Upper lobe of left lung (tissue), 6 donors: ENCODE data around the gene IQCB1. TPM values are rescaled to one million over a fixed set of nuclear protein-coding genes. Genes with fewer than 3 reads are reported as not detected.
A peak's percentile ranks its signal among the peaks of the same experiment; 100 is the strongest.
"Not testable (repeated sequence)": the region's sequence is repeated elsewhere in the genome, so short reads cannot be mapped to it uniquely, and the experiment has no call there.

Source experiments
- ATAC-seq, 2 donors: fragments of 200-7000 bp; cut with Tn5 transposase; one replicate each; pipeline ENCODE4 v1.9.1; 2022; ENCODE audit warnings: mild to moderate bottlenecking in 2 of 2, moderate library complexity in 2 of 2; ENCODE audit not compliant: low FRiP score in 2 of 2
- DNase-seq, 2 donors: peaks; one replicate each; pipeline ENCODE4 v3.0.0-alpha.2; 2019 to 2020
- H3K27ac ChIP-seq, 4 donors: fragments of 200-600 bp; sonication (generic); one replicate each; pipeline ENCODE4 v1.5.1; 2016 to 2019
- H3K27me3 ChIP-seq, 4 donors: fragments of 200-600 bp; sonication (generic); one replicate each; pipeline ENCODE4 v1.5.1; 2017 to 2019
- H3K36me3 ChIP-seq, 4 donors: fragments of 200-600 bp; sonication (generic); one replicate each; pipeline ENCODE4 v1.5.1; 2016 to 2019
- H3K4me1 ChIP-seq, 4 donors: fragments of 200-600 bp; sonication (generic); one replicate each; pipeline ENCODE4 v1.5.1; 2018 to 2019
- H3K4me3 ChIP-seq, 4 donors: fragments of 200-600 bp; sonication (generic); one replicate each; pipeline ENCODE4 v1.5.1; 2017 to 2019; ENCODE audit warnings: mild to moderate bottlenecking in 2 of 4, moderate library complexity in 1 of 4
- H3K9me3 ChIP-seq, 4 donors: fragments of 200-600 bp; sonication (generic); one replicate each; pipeline ENCODE4 v1.5.1; 2018 to 2019
- EP300 ChIP-seq, 4 donors: sonication (generic); formaldehyde crosslinking; IDR thresholded peaks; one replicate each; pipeline ENCODE4 v1.5.1; 2017; ENCODE audit warnings: antibody characterized with exemption in 4 of 4, control low read depth in 2 of 4
- POLR2A ChIP-seq, 4 donors: fragments of 450-650 bp; IDR thresholded peaks; one replicate each; pipeline ENCODE4 v1.5.1; 2016 to 2017; ENCODE audit warnings: antibody characterized with exemption in 4 of 4, mild to moderate bottlenecking in 2 of 4
- POLR2AphosphoS5 ChIP-seq, 2 donors: sonication (generic); formaldehyde crosslinking; IDR thresholded peaks; one replicate each; pipeline ENCODE4 v1.5.1; 2017; ENCODE audit warnings: antibody characterized with exemption in 2 of 2
- WGBS, 2 donors: methylation state at CpG; one replicate each; pipeline ENCODE4 v1.1.5; 2017 to 2018; 5-methylcytosine and 5-hydroxymethylcytosine counted together
- total RNA-seq, 6 donors: library from RNA; depleted of rRNA in 4 of 6; stranded (reverse); fragments of >200 nt in 4 of 6; gene quantifications; one replicate each; pipeline versions ENCODE4 v1.1.0 to v1.2.1, GENCODE V29; 2016 to 2021
- TF ChIP-seq, protein P1 (sequence below), 6 experiments: fragments of 450-650 bp in 4 of 6; fragments of 200-600 bp in 2 of 6; sonication (generic) in 2 of 6; IDR thresholded peaks; one replicate each; pipeline ENCODE4 v1.5.1; 2016 to 2019; ENCODE audit warnings: antibody characterized with exemption in 6 of 6
- donor health status: DM: no; HTN: no; CAD: no; lungs with moderate emphysema.
- donor health status: DM: no; HTN: yes; CAD: no; lungs with severe emphysema.

The IQCB1 gene
- total RNA-seq, 6 donors from 2014 or later: 11.4 to 43.1 (median 19.8) TPM

GRCh38 chr3:121794264-121794983 lies 40.4 kb downstream of the IQCB1 start:
- Histone ChIP-seq H3K9me3 (no peaks in the 10 kb centered on the region), H3K36me3 (peaks cover 0 to 33% (median 4%) of the 10 kb centered on the region in 4 donors), H3K27ac (no peak overlapping the region), H3K27me3 (no peaks in the 10 kb centered on the region), H3K4me3 (no peak overlapping the region), H3K4me1 (no peaks in the 10 kb centered on the region)
- DNase-seq (no peak), ATAC-seq (no peak)
- WGBS, 2 donors: 97 to 98% methylated on average over 2 of the region's 2 CpGs
- TF ChIP-seq, protein P1, sequence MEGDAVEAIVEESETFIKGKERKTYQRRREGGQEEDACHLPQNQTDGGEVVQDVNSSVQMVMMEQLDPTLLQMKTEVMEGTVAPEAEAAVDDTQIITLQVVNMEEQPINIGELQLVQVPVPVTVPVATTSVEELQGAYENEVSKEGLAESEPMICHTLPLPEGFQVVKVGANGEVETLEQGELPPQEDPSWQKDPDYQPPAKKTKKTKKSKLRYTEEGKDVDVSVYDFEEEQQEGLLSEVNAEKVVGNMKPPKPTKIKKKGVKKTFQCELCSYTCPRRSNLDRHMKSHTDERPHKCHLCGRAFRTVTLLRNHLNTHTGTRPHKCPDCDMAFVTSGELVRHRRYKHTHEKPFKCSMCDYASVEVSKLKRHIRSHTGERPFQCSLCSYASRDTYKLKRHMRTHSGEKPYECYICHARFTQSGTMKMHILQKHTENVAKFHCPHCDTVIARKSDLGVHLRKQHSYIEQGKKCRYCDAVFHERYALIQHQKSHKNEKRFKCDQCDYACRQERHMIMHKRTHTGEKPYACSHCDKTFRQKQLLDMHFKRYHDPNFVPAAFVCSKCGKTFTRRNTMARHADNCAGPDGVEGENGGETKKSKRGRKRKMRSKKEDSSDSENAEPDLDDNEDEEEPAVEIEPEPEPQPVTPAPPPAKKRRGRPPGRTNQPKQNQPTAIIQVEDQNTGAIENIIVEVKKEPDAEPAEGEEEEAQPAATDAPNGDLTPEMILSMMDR (IDR thresholded peaks at IDR 0.05): no peak
- TF ChIP-seq POLR2AphosphoS5 (IDR thresholded peaks at IDR 0.05): no peak
- TF ChIP-seq POLR2A (IDR thresholded peaks at IDR 0.05): no peak
- TF ChIP-seq EP300 (IDR thresholded peaks at IDR 0.05): no peak

DNA sequence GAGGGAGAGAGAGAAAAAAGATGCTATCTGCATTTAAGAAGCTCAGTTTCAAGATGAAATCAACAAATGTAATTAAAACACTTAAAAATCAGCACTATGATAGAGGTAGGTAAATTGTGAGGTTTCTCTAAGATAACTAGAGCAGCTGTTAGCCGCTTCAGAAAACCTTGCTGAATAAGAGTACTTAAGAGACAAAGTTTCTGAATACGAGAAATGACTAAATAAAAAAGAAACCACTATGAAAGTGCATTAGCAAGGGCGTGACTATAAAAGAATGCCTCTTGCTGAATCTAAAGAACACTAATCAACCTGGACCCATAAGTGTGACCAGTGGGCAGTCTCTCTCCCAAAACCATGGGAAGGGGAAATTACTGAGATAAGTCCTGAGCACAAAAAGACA lies 41.8 kb downstream of the IQCB1 start:
- ATAC-seq: no peak
- Histone ChIP-seq H3K27ac (no peak overlapping the region), H3K36me3 (peaks cover under 1 to 46% (median 12%) of the 10 kb centered on the region in 4 donors), H3K9me3 (no peaks in the 10 kb centered on the region), H3K4me3 (no peak overlapping the region), H3K4me1 (no peaks in the 10 kb centered on the region), H3K27me3 (no peaks in the 10 kb centered on the region)
- no peak for DNase-seq
- WGBS, 2 donors: 91 to 94% methylated on average over 3 of the region's 3 CpGs
- TF ChIP-seq EP300 (IDR thresholded peaks at IDR 0.05): no peak
- no peak for TF ChIP-seq POLR2A (IDR thresholded peaks at IDR 0.05)
- TF ChIP-seq, protein P1 (IDR thresholded peaks at IDR 0.05): no peak
- no peak for TF ChIP-seq POLR2AphosphoS5 (IDR thresholded peaks at IDR 0.05)

DNA sequence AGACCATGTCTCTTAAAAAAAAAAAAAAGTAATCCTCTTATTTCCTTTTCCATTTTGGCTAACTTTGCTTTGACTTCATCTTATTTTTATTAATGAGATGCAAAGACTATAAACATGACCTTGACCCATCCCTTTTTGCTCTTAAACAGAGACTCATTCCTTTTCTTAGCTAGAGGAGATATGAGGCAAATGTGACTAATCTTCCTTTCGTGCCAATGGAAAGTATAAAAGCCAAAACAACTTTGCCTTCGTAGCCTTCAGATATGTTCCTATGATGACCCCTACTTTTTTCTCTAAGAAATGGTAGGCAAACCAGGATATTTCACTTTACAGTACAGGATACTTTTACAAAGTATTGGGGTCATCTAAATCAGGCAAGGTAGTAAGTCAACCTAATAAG lies 48.4 kb downstream of the IQCB1 start:
- no peaks in the 10 kb centered on the region for H3K4me1 ChIP-seq
- DNase-seq (no peak), ATAC-seq (no peak)
- H3K4me3 ChIP-seq: no peak overlapping the region
- no peak overlapping the region for H3K27ac ChIP-seq
- peaks cover 13 to 61% (median 19%) of the 10 kb centered on the region in 4 donors for H3K36me3 ChIP-seq
- no peaks in the 10 kb centered on the region for H3K27me3 ChIP-seq
- H3K9me3 ChIP-seq: no peaks in the 10 kb centered on the region
- 77 to 80% methylated on average over 2 of the region's 2 CpGs for WGBS, 2 donors
- TF ChIP-seq POLR2AphosphoS5 (IDR thresholded peaks at IDR 0.05): no peak
- TF ChIP-seq, protein P1 (IDR thresholded peaks at IDR 0.05): no peak
- no peak for TF ChIP-seq EP300 (IDR thresholded peaks at IDR 0.05)
- no peak for TF ChIP-seq POLR2A (IDR thresholded peaks at IDR 0.05)

DNA sequence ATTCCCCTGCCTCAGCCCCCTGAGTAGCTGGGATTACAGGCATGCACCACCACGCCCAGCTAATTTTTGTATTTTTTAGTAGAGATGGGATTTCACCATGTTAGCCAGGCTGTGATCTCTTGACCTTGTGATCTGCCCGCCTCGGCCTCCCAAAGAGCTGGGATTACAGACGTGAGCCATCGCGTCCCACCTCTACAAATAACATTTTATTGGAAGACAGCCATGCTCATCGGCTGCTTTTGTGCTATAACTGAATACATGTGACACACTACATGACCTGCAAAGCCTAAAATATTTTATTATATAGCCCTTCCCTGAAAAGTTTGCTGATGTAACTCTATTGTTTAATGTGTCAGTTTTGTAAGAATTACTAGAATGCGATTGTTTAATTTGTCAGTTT lies 52.1 kb downstream of the IQCB1 start:
- peaks cover 5 to 68% (median 26%) of the 10 kb centered on the region in 4 donors for H3K36me3 ChIP-seq
- H3K4me3 ChIP-seq, H3K27ac ChIP-seq, H3K4me1 ChIP-seq, H3K27me3 ChIP-seq, H3K9me3 ChIP-seq, ATAC-seq, DNase-seq: not testable (repeated sequence)
- 74 to 77% methylated on average over 8 of the region's 8 CpGs for WGBS, 2 donors
- peak in 1 of 2 donors; percentile 14 for TF ChIP-seq POLR2AphosphoS5 (IDR thresholded peaks at IDR 0.05)

GRCh38 chr3:121781611-121782010 lies 53.2 kb downstream of the IQCB1 start:
- Histone ChIP-seq H3K4me1 (no peaks in the 10 kb centered on the region), H3K27ac (no peak overlapping the region), H3K9me3 (no peaks in the 10 kb centered on the region), H3K4me3 (no peak overlapping the region), H3K36me3 (peaks cover 5 to 67% (median 25%) of the 10 kb centered on the region in 4 donors), H3K27me3 (no peaks in the 10 kb centered on the region)
- DNase-seq: no peak
- no peak for ATAC-seq
- TF ChIP-seq POLR2A (IDR thresholded peaks at IDR 0.05): no peak
- no peak for TF ChIP-seq EP300 (IDR thresholded peaks at IDR 0.05)
- TF ChIP-seq, protein P1 (IDR thresholded peaks at IDR 0.05): no peak
- TF ChIP-seq POLR2AphosphoS5 (IDR thresholded peaks at IDR 0.05): no peak
- WGBS, 2 donors: 97% methylated on average over 7 of the region's 7 CpGs

- H3K27me3 ChIP-seq, H3K9me3 ChIP-seq, ATAC-seq, H3K27ac ChIP-seq, H3K4me1 ChIP-seq, H3K4me3 ChIP-seq, DNase-seq: not testable (repeated sequence)
- H3K36me3 ChIP-seq: peaks cover 13 to 94% (median 42%) of the 10 kb centered on the region in 4 donors
- WGBS, 2 donors: 93 to 95% methylated on average over 4 of the region's 4 CpGs
Measured at GRCh38 chr3:121775095-121775494, 59.8 kb downstream of the IQCB1 start.
